Fibroblast of the aortic adventitia (primary cell): ENCODE data around the gene KLF5. TPM values are rescaled to one million over a fixed set of nuclear protein-coding genes. Genes with fewer than 3 reads are reported as not detected.

Source experiments
- DNase-seq: peaks from one replicate; pipeline ENCODE4 v3.0.0-alpha.2; 2010; ENCODE audit warnings: low read depth
- H3K4me3 ChIP-seq: 2 replicates; pipeline ENCODE4 v1.5.1; 2011; ENCODE audit warnings: low read depth, mild to moderate bottlenecking, control low read depth, low read length, moderate library complexity
- total RNA-seq: library from RNA; depleted of rRNA; stranded (reverse); fragments of >200 nt; gene quantifications from 2 replicates; pipeline ENCODE4 v1.2.3, GENCODE V29; 2012; ENCODE audit warnings: low replicate concordance
- TF ChIP-seq, protein P1 (sequence below): IDR thresholded peaks from 2 replicates; pipeline ENCODE4 v1.5.1; 2011; ENCODE audit warnings: mild to moderate bottlenecking, low read length, control low read depth, inconsistent platforms; ENCODE audit not compliant: insufficient read depth

Gene KLF5
- 0.98 and 4.5 TPM in 2 replicates for total RNA-seq

DNA sequence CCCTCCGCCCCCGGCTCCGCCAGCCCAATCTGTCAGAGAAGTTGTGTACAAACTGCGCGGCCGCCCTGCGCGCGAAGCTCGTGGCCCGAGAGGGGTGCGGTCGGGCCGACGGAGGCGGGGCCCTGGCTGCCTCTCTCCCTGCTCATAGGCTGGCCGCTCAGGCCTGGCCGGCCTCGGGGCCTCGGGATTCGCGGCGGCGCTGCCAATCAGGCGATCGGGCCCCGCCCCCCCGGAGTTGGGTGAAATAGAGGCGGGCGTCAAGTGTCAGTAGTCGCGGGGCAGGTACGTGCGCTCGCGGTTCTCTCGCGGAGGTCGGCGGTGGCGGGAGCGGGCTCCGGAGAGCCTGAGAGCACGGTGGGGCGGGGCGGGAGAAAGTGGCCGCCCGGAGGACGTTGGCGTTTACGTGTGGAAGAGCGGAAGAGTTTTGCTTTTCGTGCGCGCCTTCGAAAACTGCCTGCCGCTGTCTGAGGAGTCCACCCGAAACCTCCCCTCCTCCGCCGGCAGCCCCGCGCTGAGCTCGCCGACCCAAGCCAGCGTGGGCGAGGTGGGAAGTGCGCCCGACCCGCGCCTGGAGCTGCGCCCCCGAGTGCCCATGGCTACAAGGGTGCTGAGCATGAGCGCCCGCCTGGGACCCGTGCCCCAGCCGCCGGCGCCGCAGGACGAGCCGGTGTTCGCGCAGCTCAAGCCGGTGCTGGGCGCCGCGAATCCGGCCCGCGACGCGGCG, at the start of gene KLF5:
Gene KLF5 (plus strand): TSS at position 270 of the 724 bp plus-strand sequence. CDS start 323 bp downstream, at position 593.
- peak within 1 kb of the TSS; percentile 79 for H3K4me3 ChIP-seq
- peak; percentile 81 for DNase-seq
- TF ChIP-seq, protein P1, sequence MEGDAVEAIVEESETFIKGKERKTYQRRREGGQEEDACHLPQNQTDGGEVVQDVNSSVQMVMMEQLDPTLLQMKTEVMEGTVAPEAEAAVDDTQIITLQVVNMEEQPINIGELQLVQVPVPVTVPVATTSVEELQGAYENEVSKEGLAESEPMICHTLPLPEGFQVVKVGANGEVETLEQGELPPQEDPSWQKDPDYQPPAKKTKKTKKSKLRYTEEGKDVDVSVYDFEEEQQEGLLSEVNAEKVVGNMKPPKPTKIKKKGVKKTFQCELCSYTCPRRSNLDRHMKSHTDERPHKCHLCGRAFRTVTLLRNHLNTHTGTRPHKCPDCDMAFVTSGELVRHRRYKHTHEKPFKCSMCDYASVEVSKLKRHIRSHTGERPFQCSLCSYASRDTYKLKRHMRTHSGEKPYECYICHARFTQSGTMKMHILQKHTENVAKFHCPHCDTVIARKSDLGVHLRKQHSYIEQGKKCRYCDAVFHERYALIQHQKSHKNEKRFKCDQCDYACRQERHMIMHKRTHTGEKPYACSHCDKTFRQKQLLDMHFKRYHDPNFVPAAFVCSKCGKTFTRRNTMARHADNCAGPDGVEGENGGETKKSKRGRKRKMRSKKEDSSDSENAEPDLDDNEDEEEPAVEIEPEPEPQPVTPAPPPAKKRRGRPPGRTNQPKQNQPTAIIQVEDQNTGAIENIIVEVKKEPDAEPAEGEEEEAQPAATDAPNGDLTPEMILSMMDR = no peak

DNA sequence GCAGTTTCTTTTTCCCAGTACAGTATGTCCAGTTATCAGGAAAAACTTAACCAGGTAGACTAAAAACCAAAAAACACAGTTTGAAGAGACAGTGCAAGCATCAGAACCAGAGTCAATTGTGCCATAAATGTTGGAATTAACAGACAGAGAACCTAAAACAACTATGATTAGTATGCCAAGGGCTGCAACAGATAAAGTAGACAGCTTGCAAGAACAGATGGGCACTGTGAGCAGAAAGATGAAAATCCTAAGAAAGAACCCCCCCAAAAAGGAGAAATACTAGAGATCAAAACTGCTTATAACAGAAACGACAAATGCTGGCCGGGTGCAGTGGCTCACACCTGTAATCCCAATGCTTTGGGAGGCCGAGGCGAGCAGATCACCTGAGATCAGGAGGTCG, 47.1 kb upstream of the KLF5 start:
- TF ChIP-seq, protein P1 = no peak
- DNase-seq = no peak
- no peak overlapping the region for H3K4me3 ChIP-seq

DNA sequence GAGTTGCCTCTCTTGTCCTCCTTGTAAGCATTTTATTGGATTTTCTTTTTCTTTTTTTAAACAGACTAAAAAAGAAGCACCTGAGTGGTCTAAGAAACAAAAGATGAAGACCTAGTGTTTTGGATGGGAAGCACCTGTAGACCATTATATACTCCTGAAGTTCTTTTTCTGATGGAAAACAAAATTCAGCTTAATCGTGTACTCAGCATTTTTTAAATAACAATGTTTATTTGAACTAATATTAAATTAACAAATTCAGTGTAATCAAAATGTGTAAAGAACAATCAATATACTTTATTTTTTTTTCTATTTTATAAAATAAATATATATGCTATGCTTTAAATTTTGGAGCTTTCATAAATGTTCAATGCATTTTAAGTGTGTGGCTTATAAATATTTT, 43.0 kb upstream of the KLF5 start:
- TF ChIP-seq, protein P1 = no peak
- H3K4me3 ChIP-seq = no peak overlapping the region
- DNase-seq = no peak

DNA sequence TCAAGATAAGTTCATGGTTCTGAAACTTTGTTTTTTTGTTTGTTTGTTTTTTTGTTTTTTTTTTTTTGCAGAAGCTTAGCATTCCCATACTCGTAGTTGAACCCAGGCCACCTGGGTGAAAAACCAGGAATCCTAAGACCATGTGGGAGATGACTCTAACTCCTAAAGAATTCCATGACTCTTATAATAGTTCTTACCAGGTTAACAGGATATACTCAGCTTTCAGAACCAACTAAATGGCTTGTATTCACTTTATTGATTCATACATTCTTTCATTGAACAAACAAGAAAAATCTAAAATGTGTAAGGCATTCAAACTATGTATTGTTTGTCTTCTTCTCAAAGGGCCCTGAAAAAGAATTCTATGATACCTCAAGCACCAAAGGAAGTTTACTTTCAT, 40.5 kb upstream of the KLF5 start:
- TF ChIP-seq, protein P1 = no peak
- no peak for DNase-seq
- H3K4me3 ChIP-seq = no peak overlapping the region

DNA sequence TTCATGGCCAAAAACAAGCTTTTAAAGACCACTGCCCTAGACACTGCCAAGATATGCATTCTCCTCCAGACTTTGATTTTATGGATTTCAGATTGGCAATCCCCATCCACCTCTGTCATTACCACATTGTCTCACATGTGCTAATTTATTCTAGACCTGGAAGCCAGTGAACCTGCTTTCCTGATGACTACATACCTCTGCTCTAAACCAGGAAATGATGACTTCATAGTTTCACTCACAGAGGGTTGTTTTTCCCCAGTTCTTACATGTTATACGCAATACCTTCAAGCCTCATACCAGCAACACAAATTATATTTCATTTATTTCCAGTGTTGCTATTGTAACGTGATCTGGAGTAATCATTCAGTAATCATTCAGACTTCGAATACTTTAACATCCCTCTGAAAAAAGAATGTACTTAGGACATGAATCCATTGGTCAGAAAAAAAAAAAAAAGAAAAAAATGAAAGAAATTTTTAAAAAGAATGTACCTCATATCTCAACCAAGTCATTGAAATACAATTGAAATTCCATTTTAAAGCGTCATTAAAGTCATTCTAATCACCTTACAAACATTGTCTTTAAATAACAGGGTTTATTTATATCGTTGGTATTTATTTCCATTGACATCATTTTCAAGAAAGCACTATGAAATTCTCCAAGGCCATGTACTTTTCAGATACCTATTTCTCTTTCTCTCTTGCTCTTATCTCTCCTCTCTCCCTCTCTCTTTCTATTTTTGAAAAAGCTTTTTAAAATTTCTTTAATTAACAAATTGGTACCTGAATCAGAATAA, 33.4 kb upstream of the KLF5 start:
- DNase-seq = peak; percentile 9
- TF ChIP-seq, protein P1 = no peak
- H3K4me3 ChIP-seq = no peak overlapping the region

DNA sequence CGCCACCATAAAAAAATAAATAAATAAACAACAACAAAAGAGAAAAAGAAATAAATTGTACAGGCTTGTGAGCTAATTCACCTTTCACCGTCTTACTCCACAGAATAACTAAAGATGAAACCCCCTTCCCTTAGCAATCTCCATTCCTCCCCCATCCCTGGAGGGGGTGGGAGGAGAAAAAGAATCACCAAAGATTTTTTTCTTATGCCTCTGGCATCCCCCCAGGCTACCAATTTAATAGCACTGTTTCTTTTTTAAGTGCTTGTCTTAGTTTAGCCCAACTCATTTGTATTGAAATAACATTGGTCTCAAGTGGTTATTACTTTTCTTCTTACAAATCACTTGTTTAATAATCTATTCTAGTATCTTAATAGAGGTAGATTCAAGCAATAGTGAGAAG, 23.9 kb upstream of the KLF5 start:
- DNase-seq = no peak
- TF ChIP-seq, protein P1 = no peak
- H3K4me3 ChIP-seq = no peak overlapping the region
